ENCODE measurements around the gene TBC1D3B.

The TBC1D3B gene

DNA sequence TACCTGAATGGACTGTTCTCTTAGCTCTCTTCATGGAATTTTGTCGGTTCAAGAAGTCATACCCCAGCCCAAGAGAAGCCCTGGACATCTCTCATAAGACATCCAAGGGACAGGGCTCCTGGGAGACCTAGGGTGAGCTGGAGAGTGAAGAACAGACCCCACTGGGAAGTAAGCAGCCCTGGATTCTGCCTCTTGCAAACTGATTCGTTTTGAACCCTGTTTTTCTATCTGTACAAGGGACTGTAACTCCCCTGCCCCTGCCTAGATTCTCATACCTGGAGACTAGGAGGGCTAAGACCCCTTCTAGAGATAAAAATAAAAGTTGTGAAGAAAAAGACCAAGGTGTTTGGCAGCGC, 19.7 kb upstream of the TBC1D3B start:
- TF ChIP-seq, protein P1, sequence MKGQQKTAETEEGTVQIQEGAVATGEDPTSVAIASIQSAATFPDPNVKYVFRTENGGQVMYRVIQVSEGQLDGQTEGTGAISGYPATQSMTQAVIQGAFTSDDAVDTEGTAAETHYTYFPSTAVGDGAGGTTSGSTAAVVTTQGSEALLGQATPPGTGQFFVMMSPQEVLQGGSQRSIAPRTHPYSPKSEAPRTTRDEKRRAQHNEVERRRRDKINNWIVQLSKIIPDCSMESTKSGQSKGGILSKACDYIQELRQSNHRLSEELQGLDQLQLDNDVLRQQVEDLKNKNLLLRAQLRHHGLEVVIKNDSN (IDR thresholded peaks at IDR 0.05): no peak
- TF ChIP-seq TCF12 (IDR thresholded peaks at IDR 0.05; ENCODE audit: low read depth) (no peak), TEAD4 (IDR thresholded peaks at IDR 0.05) (no peak), EGR1 (IDR thresholded peaks at IDR 0.05) (no peak), FOXM1 (IDR thresholded peaks at IDR 0.05; ENCODE audit: borderline replicate concordance, low read depth) (no peak), TAF1 (IDR thresholded peaks at IDR 0.05; ENCODE audit: low read depth) (no peak)

- TF ChIP-seq CREB1 (IDR thresholded peaks at IDR 0.05; ENCODE audit: low read depth): no peak
- no peak for TF ChIP-seq TCF12 (IDR thresholded peaks at IDR 0.05; ENCODE audit: low read depth)
- TF ChIP-seq RAD21 (IDR thresholded peaks at IDR 0.05; ENCODE audit: low read depth): no peak
- TF ChIP-seq NFIC (IDR thresholded peaks at IDR 0.05): no peak
- TF ChIP-seq FOXM1 (IDR thresholded peaks at IDR 0.05; ENCODE audit: borderline replicate concordance, low read depth): no peak
- no peak for TF ChIP-seq EP300 (IDR thresholded peaks at IDR 0.05; ENCODE audit: borderline replicate concordance)
- TF ChIP-seq TEAD4 (IDR thresholded peaks at IDR 0.05): no peak
- TF ChIP-seq, protein P2, sequence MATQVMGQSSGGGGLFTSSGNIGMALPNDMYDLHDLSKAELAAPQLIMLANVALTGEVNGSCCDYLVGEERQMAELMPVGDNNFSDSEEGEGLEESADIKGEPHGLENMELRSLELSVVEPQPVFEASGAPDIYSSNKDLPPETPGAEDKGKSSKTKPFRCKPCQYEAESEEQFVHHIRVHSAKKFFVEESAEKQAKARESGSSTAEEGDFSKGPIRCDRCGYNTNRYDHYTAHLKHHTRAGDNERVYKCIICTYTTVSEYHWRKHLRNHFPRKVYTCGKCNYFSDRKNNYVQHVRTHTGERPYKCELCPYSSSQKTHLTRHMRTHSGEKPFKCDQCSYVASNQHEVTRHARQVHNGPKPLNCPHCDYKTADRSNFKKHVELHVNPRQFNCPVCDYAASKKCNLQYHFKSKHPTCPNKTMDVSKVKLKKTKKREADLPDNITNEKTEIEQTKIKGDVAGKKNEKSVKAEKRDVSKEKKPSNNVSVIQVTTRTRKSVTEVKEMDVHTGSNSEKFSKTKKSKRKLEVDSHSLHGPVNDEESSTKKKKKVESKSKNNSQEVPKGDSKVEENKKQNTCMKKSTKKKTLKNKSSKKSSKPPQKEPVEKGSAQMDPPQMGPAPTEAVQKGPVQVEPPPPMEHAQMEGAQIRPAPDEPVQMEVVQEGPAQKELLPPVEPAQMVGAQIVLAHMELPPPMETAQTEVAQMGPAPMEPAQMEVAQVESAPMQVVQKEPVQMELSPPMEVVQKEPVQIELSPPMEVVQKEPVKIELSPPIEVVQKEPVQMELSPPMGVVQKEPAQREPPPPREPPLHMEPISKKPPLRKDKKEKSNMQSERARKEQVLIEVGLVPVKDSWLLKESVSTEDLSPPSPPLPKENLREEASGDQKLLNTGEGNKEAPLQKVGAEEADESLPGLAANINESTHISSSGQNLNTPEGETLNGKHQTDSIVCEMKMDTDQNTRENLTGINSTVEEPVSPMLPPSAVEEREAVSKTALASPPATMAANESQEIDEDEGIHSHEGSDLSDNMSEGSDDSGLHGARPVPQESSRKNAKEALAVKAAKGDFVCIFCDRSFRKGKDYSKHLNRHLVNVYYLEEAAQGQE (IDR thresholded peaks at IDR 0.05; ENCODE audit: low read depth): no peak
- no peak for TF ChIP-seq YY1 (IDR thresholded peaks at IDR 0.05; ENCODE audit: low read depth)
- TF ChIP-seq CEBPB (IDR thresholded peaks at IDR 0.05): no peak
- TF ChIP-seq, protein P1 (IDR thresholded peaks at IDR 0.05): no peak
- TF ChIP-seq, protein P3, sequence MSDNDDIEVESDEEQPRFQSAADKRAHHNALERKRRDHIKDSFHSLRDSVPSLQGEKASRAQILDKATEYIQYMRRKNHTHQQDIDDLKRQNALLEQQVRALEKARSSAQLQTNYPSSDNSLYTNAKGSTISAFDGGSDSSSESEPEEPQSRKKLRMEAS (IDR thresholded peaks at IDR 0.05): no peak
- TF ChIP-seq ZBTB7A (IDR thresholded peaks at IDR 0.05; ENCODE audit: low read depth): no peak
- no peak for TF ChIP-seq TAF1 (IDR thresholded peaks at IDR 0.05; ENCODE audit: low read depth)
- TF ChIP-seq EGR1 (IDR thresholded peaks at IDR 0.05): no peak
Measured at GRCh38 chr17:36195434-36196130, 19.1 kb upstream of the TBC1D3B start.

- TF ChIP-seq TCF12 (IDR thresholded peaks at IDR 0.05; ENCODE audit: low read depth) (no peak), ZBTB7A (IDR thresholded peaks at IDR 0.05; ENCODE audit: low read depth) (no peak)
Measured at GRCh38 chr17:36193216-36193775, 16.9 kb upstream of the TBC1D3B start.

GRCh38 chr17:36188891-36189306, 12.5 kb upstream of the TBC1D3B start:
- TF ChIP-seq EP300 (IDR thresholded peaks at IDR 0.05; ENCODE audit: borderline replicate concordance) (no peak), TEAD4 (IDR thresholded peaks at IDR 0.05) (no peak), ZBTB7A (IDR thresholded peaks at IDR 0.05; ENCODE audit: low read depth) (no peak), FOXM1 (IDR thresholded peaks at IDR 0.05; ENCODE audit: borderline replicate concordance, low read depth) (no peak), RAD21 (IDR thresholded peaks at IDR 0.05; ENCODE audit: low read depth) (no peak), EGR1 (IDR thresholded peaks at IDR 0.05) (no peak), CREB1 (IDR thresholded peaks at IDR 0.05; ENCODE audit: low read depth) (no peak), NFIC (IDR thresholded peaks at IDR 0.05) (no peak), TCF12 (IDR thresholded peaks at IDR 0.05; ENCODE audit: low read depth) (no peak), TAF1 (IDR thresholded peaks at IDR 0.05; ENCODE audit: low read depth) (no peak), YY1 (IDR thresholded peaks at IDR 0.05; ENCODE audit: low read depth) (no peak), CEBPB (IDR thresholded peaks at IDR 0.05) (no peak)
- TF ChIP-seq, protein P2 (IDR thresholded peaks at IDR 0.05; ENCODE audit: low read depth): no peak
- TF ChIP-seq, protein P3 (IDR thresholded peaks at IDR 0.05): no peak
- TF ChIP-seq, protein P1 (IDR thresholded peaks at IDR 0.05): no peak

- TF ChIP-seq, protein P1 (IDR thresholded peaks at IDR 0.05): no peak
- TF ChIP-seq TCF12 (IDR thresholded peaks at IDR 0.05; ENCODE audit: low read depth): no peak
- TF ChIP-seq, protein P2 (IDR thresholded peaks at IDR 0.05; ENCODE audit: low read depth): no peak
- no peak for TF ChIP-seq EGR1 (IDR thresholded peaks at IDR 0.05)
- no peak for TF ChIP-seq EP300 (IDR thresholded peaks at IDR 0.05; ENCODE audit: borderline replicate concordance)
- TF ChIP-seq TAF1 (IDR thresholded peaks at IDR 0.05; ENCODE audit: low read depth): no peak
- no peak for TF ChIP-seq NFIC (IDR thresholded peaks at IDR 0.05)
- TF ChIP-seq, protein P3 (IDR thresholded peaks at IDR 0.05): no peak
- no peak for TF ChIP-seq FOXM1 (IDR thresholded peaks at IDR 0.05; ENCODE audit: borderline replicate concordance, low read depth)
- no peak for TF ChIP-seq ZBTB7A (IDR thresholded peaks at IDR 0.05; ENCODE audit: low read depth)
- no peak for TF ChIP-seq CREB1 (IDR thresholded peaks at IDR 0.05; ENCODE audit: low read depth)
- no peak for TF ChIP-seq RAD21 (IDR thresholded peaks at IDR 0.05; ENCODE audit: low read depth)
- TF ChIP-seq CEBPB (IDR thresholded peaks at IDR 0.05): no peak
- TF ChIP-seq TEAD4 (IDR thresholded peaks at IDR 0.05): no peak
- TF ChIP-seq YY1 (IDR thresholded peaks at IDR 0.05; ENCODE audit: low read depth): no peak
Measured at GRCh38 chr17:36185416-36185815, 9.0 kb upstream of the TBC1D3B start.
